Keratinocyte (primary cell): ENCODE results near the gene NHP2.

ENCODE experiments used
- EZH2 ChIP-seq: IDR thresholded peaks from one replicate; pipeline ENCODE4 v1.6.1; 2012; ENCODE audit warnings: inconsistent platforms, mild to moderate bottlenecking, low read length, moderate library complexity
- TF ChIP-seq, protein P1 (sequence below), 3 experiments: IDR thresholded peaks in 1 of 3; conservative IDR thresholded peaks in 1 of 3; optimal IDR thresholded peaks in 1 of 3; 2 replicates in 2 of 3; 3 replicates in 1 of 3; pipeline versions ENCODE3 to v1.5.1; 2011; ENCODE audit warnings: low read length in 3 of 3, mild to moderate bottlenecking in 3 of 3, moderate library complexity in 2 of 3, control low read depth in 1 of 3, inconsistent platforms in 1 of 3; ENCODE audit not compliant: insufficient read depth in 2 of 3; ENCODE audit errors: extremely low read depth in 1 of 3

DNA sequence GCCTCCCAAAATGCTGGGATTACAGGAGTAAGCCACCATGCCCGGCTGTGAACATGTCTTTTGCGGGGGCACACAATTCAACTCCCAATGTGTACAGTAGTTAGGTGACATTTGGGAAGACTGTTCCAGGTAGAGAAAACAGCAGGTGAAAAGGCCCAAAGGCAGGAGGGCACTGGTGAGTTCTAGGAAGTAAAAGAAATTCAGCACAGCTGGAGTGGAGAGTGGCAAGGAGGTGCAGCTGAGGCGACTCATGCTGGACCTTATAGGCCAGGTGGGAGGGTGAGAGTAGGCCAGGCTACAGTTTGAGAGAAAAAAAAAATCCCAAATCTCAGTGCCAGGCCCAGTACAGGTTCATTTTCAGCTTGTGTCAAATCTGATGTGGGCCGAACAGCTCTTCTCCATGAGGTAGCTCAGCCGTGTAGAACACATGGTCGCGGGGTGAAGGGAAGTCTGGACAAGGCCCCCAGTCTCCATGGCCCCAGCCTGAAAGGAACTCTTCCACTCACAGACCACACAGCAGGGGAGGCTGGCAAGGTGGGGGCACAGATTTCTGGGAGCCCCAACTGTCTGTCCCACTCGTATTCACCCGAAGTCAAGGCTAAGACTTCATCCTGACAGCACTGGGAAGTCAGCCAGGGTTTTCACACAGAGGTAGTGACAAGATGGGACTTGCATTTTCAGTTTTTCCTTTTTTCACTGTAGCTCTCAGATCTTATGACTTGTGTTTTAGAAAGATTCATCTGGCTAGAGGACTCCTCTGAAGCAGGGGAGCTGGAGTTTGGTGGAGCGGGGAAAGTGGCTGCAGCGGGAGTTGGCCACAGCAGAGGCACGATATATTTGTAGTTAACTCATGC lies 46.1 kb upstream of the NHP2 start:
- TF ChIP-seq, protein P1, sequence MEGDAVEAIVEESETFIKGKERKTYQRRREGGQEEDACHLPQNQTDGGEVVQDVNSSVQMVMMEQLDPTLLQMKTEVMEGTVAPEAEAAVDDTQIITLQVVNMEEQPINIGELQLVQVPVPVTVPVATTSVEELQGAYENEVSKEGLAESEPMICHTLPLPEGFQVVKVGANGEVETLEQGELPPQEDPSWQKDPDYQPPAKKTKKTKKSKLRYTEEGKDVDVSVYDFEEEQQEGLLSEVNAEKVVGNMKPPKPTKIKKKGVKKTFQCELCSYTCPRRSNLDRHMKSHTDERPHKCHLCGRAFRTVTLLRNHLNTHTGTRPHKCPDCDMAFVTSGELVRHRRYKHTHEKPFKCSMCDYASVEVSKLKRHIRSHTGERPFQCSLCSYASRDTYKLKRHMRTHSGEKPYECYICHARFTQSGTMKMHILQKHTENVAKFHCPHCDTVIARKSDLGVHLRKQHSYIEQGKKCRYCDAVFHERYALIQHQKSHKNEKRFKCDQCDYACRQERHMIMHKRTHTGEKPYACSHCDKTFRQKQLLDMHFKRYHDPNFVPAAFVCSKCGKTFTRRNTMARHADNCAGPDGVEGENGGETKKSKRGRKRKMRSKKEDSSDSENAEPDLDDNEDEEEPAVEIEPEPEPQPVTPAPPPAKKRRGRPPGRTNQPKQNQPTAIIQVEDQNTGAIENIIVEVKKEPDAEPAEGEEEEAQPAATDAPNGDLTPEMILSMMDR (optimal IDR thresholded peaks at IDR 0.05 in 1 of 3, IDR thresholded peaks at IDR 0.05 in 1 of 3, conservative IDR thresholded peaks at IDR 0.05 in 1 of 3; ENCODE audit: extremely low read depth in 1 of 3, insufficient read depth in 2 of 3, low read length in 3 of 3) = no peak
- no peak for TF ChIP-seq EZH2
